Stimulated activated CD8-positive, alpha-beta memory T cell treated with anti-CD3 and anti-CD28 coated beads, Interleukin-15, amount 100 ng/mL, for 4 hours (primary cell): ENCODE data around the gene CEP112.

ENCODE experiments used
- DNase-seq, 2 donors: peaks; one replicate each; pipeline ENCODE4 v3.0.0-alpha.2; 2020; ENCODE audit warnings: low read depth in 2 of 2

The CEP112 gene

DNA sequence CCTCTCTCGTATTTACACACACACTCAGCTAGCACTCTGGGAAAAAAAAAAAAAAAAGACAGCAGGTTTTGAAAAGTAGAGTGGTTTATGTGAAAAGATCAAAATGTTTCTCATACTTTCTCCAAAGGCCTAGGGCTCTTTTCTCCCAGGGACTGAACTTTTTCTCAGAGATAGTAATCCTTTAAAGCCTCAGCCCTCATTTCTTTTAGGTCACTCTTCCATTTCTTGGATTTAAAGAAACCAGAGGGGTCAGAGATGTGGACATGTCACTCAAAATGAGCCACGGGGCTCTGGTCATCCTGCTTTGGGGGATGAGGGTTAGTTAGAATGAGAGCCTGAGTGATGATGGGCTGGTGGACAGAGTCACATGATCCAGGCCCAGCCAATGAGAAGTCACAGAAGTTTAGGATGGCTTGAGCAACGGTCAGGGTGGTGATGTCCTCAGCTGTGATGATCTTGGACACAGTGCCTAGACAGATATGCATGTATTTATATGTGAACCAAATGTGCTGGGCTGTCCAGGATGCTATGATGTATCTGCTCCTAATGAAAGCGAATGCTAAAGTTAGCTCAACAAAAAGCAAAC lies 596.8 kb downstream of the CEP112 start:
- DNase-seq = no peak

DNA sequence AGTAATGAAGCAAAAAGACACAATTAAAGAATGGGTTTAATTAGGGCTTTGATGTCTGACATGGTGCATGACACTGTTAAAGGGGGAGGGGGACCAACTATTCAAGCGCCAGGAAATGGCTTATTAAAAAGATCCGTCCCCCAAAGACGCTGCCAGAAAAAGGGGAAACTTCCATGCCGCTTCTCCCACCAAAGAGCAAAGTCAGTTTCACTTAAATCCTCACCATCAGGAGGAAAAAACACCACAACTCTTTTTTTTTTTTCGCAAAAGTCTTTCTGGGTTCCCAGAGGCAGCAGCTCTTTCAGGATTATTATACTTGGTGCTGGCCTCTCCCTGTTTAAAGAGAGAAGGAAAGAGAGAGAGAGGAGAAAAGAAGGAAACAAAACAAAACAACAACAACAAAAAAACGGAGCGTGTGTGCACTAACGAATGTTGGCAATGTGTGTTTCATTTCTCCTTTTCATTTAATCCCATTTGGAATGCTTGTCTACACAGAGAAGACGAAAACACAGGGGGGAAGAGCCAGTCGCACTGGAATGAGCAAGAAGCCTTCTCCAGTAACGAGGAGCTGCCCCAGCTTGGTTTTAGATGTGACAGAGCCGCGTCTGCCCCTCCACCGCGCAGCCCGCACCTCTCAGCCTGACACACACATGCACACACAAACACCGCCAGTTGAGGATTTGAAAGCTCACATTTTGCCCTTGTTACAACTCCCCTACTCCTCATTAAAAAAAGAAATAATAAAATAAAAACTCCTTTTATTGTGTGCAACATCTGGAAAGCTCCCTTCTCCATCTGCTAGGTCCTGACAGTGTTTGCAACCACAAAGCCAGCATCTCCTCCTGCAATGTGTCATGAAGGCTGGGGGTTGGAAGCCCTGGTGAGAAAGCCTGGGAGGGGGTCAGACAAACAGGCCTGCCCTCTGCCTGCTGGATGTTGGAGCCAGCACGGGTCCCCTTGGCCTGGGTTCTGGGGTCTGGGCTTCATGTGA lies 597.8 kb downstream of the CEP112 start:
- no peak for DNase-seq

DNA sequence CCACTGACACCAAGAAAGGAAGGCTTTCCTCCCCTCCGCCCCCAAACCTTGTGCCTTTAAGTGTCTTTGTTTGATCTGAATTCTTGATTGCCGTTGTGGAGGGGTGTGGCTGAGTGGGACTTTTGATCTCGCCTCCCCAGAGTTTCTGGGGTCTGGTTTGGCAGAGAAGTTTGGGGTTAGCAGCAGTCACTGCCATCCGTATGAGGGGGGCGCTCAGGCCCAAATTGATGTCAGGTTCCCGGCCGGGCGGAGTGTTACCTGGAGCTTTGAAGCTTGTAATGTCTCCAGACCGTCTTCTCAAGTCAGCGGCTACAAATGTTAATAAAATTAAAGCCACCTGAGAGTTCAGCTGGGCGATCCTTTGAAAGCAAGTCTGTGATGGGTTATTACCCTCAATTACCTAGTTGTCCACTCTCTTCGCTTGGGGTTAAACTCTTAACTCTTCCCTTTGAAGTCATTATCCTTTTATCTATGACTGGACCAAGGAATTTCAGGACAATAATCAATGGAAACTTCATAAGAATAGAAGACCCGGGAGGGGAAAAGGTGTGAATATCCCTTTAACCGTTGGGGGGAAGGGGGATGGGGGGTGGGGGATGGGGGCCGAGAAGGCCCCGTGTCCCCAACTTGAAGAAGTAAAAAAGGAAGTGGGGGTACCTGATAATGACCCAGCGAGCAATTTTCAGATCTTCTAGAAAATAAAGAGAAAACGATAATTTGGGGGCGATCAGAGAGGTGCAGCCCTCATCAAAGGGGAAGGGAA lies 598.7 kb downstream of the CEP112 start:
- no peak for DNase-seq

DNA sequence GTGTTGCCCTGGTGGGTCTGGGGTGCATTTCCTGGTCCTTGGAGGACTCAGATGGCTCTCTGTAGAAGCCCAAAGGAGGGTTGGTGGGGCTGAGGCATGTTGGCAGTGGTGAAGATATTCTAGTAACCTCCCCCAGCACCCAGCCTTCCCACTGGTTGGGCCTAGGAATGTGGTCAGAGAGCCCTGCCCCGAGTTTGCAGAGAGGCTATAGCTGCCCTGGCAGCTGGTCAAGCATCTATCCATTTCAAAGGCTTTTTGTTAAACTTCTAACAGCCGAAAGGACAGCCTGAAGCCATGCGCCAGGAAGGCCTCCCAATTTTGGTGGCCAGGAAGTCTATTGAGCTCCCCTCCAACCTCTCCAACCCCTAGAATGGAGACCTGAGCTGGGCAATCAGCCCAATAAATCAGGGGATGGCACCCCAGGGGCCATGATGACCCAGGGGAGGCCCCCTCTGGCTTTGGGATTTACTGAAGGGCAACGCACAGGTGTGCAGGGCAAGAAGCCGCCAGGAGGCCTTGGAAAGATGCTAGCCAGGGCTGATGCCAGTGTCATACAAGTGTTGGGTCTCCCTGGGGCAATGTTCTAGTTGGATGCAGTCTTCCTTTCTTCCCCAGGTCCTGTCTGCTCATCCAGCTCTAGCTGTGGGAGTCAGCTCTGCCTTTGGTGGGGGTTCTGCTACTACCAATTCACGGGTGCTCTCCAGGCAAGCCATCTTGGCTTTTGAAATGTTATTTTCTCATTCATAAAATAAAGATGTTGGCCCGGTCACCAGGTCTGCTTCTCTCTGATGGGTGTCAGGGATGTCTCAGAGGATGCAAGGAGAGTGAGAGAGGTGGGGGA lies 599.6 kb downstream of the CEP112 start:
- no peak for DNase-seq

DNA sequence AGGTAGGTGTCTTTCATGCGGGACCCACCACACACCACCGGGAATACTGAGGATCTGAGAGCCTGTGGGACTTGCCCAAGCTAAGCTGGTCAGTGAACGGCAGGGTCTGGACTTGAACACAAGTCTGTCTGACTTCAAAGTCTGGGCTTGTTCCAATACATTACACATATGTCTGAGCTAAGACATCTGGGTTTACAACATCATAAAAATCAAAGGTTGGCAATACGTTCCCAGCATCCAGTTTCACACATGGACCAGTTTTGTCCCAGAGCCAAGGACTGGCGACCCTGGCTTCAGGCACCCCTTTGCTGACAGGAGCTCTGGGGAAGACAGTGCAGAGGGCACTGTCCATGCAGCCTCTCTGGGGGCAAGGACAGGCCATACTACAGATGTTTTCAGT lies 602.6 kb downstream of the CEP112 start:
- DNase-seq = no peak

DNA sequence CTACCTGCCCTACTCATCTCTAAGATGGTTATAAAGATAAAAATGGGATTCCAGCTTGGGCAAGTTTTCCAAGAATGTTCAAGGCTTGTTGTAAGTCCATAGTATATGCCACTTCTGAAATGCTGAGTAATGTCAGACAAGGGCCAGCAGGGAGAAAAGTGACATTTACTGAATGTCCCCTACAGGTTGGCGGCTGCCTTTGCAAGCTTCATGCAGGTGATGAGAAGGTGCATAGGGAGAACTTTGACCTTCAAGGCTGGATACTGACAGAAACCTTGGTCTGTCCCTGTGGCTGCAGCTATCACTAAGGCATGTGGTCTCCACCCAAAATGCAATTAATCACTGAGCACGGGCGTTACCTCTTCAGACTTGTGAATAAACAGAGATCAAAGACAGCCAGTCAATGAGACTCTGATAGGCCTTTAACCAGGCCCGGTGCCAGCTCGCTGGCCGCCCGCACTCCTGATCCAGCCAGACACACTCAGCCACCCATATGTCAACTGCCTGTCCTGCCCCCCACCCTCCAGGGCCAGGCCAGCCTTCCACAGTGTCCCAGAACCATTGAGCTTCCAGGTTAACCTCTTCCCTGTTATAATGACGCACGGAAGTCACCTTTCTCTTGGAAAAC lies 603.6 kb downstream of the CEP112 start:
- DNase-seq = no peak

DNA sequence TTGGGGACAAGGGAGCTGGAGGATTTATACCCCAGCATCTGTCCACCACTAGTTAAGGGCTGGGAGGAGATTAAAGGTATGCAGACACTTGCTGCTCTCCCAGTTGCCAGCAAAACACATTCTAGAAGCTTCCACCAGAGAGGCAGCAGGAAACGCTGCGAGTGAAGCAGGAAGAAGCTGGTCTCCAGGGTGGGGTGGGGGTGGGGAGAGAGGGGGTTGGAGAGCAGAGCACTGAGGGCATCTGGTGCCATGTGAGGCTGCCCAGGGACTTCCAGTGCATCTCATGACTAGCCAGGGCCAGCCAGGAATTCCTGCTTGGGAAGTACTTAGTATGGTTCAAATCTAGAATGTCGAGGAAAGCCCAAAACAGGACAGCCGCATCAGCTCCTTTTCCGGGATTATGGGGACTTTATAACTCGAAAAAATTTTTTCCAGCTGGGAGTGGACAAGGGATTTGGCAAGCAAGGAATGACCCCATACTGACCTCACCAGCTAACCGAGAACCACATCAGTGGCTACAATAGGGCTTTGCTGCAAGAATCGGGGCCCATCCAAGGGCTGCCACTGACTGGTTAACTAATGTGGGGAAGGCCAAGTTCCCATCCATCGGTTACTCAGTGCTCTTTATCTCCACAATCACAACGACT lies 604.3 kb downstream of the CEP112 start:
- no peak for DNase-seq

DNA sequence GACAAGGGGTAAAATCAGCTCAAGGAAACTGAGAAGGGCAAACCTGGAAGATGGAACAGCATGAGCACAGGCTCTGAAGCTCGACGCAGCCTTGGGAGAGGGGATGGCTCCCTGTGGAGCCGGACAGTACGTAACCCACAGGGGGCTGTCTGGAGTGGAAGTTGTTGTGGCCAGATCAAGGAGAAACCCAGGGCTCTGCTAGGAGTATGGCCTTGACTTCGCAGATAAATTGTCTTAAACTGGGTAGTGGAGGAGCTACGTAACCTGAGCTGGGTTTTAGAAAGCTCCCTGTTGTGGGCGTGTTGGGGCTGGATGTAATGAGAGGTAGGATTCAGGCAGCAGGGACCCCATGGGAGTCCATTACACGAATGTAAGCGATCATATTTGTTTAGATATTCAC lies 605.0 kb downstream of the CEP112 start:
- no peak for DNase-seq
